HUES48 (cell line): Measurements from ENCODE around the gene PTPRD.
"Not testable (repeated sequence)": the region's sequence is repeated elsewhere in the genome, so short reads cannot be mapped to it uniquely, and the experiment has no call there.

ENCODE experiments used
- H3K27ac ChIP-seq: one replicate; pipeline ENCODE4 v1.7.0; 2013; ENCODE audit warnings: low read depth, low read length, inconsistent platforms
- H3K27me3 ChIP-seq: 2 replicates; pipeline ENCODE4 v1.6.1; 2013; ENCODE audit warnings: mild to moderate bottlenecking, low read length; ENCODE audit not compliant: control insufficient read depth, insufficient read depth
- H3K36me3 ChIP-seq: 2 replicates; pipeline ENCODE4 v1.6.1; 2013; ENCODE audit warnings: low read length; ENCODE audit not compliant: control insufficient read depth, insufficient read depth
- H3K4me1 ChIP-seq: 2 replicates; pipeline ENCODE4 v1.6.1; 2013; ENCODE audit warnings: mild to moderate bottlenecking, low read length; ENCODE audit not compliant: control insufficient read depth, insufficient read depth
- H3K4me3 ChIP-seq: 2 replicates; pipeline ENCODE4 v1.5.1; 2013; ENCODE audit warnings: mild to moderate bottlenecking, low read depth, low read length
- H3K9ac ChIP-seq: 2 replicates; pipeline ENCODE4 v1.6.1; 2013; ENCODE audit warnings: mild to moderate bottlenecking, low read depth, low read length, moderate library complexity
- H3K9me3 ChIP-seq: 2 replicates; pipeline ENCODE4 v1.6.1; 2013; ENCODE audit warnings: low read length; ENCODE audit not compliant: control insufficient read depth, insufficient read depth

Gene PTPRD

DNA sequence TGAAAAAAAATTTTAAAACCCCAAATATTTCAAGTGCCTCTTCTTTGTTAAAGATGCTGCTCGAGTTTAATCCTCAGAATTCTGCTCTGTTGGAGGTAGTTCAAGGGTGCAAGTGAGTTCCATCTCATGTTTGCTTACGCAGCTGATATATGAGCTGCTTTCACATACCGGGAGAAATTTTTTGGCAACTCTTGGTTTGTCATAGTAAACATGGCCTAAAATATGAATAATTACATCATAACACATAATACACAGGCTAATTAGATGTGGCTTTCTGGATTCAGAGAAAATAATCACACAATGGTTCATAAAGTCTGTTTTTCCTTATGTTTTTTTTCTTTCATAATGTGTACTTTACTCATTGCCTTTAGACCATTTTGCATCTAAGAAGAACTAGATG lies 1134.1 kb downstream of the PTPRD start:
- Histone ChIP-seq H3K36me3 (no peaks in the 10 kb centered on the region), H3K9me3 (no peaks in the 10 kb centered on the region), H3K4me3 (no peak overlapping the region), H3K4me1 (no peaks in the 10 kb centered on the region), H3K27ac (no peak overlapping the region), H3K27me3 (no peaks in the 10 kb centered on the region), H3K9ac (no peak overlapping the region)

DNA sequence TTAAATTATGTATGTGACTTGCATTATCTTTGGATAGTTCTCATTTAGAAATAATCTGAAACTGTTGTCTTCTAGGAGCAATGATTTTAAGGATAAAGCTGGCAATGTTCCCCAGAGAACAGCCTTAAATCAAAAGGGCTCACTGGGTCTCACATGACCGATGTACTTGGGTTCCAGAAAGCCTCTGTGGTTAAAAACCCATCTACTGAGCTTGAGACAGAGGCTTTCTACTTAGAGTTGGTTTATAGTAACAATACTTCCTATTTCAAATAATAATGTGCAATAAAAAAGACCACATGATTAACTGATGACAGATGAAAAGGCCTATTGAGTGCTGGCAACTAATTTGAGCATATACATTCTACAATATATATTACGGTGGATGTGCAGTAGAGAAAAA lies 1143.5 kb downstream of the PTPRD start:
- Histone ChIP-seq H3K36me3 (no peaks in the 10 kb centered on the region), H3K9ac (no peak overlapping the region), H3K9me3 (no peaks in the 10 kb centered on the region), H3K4me3 (no peak overlapping the region), H3K27ac (no peak overlapping the region), H3K4me1 (no peaks in the 10 kb centered on the region), H3K27me3 (no peaks in the 10 kb centered on the region)

GRCh38 chr9:9441874-9442273 lies 1170.9 kb downstream of the PTPRD start:
- not testable (repeated sequence) for H3K4me1 ChIP-seq, H3K4me3 ChIP-seq, H3K9ac ChIP-seq, H3K9me3 ChIP-seq, H3K36me3 ChIP-seq, H3K27me3 ChIP-seq, H3K27ac ChIP-seq

GRCh38 chr9:9437641-9438040 lies 1175.2 kb downstream of the PTPRD start:
- H3K27ac ChIP-seq = no peak overlapping the region
- H3K4me1 ChIP-seq = 0 out of 2 replicates have a peak, but pooled peaks cover 7% of the 10 kb centered on the region
- H3K36me3 ChIP-seq = no peaks in the 10 kb centered on the region
- no peaks in the 10 kb centered on the region for H3K27me3 ChIP-seq
- H3K4me3 ChIP-seq = no peak overlapping the region
- H3K9me3 ChIP-seq = no peaks in the 10 kb centered on the region
- H3K9ac ChIP-seq = no peak overlapping the region

- not testable (repeated sequence) for H3K36me3 ChIP-seq, H3K9ac ChIP-seq, H3K9me3 ChIP-seq, H3K27me3 ChIP-seq, H3K4me1 ChIP-seq, H3K27ac ChIP-seq, H3K4me3 ChIP-seq
These were observed 1186.3 kb downstream of the PTPRD start for GRCh38 chr9:9426454-9426853.

DNA sequence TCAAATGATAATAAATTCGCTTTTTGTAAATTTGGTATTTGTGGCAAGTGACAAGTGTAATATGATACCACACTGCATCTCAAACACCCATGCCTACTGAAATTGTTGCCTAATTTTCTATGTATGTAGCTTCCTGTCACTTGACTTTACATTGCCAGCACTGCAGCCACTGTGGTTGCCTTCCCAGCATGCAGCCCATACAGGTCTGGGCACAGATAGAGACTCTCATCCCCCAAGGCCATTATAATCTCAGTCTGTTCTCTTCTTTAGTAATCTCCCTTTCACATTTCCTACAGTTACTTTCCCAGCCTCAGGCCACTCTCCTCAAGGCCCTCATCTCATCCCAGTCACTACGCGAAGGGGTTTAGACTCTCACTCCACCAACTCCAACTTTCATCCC lies 1200.6 kb downstream of the PTPRD start:
- Histone ChIP-seq H3K4me3 (no peak overlapping the region), H3K27me3 (no peaks in the 10 kb centered on the region), H3K9ac (no peak overlapping the region), H3K9me3 (peaks cover 9% of the 10 kb centered on the region), H3K36me3 (no peaks in the 10 kb centered on the region), H3K4me1 (0 out of 2 replicates have a peak, but pooled peaks cover 6% of the 10 kb centered on the region), H3K27ac (no peak overlapping the region)

- Histone ChIP-seq H3K4me1 (peaks cover 15% of the 10 kb centered on the region), H3K27ac (no peak overlapping the region), H3K4me3 (no peak overlapping the region), H3K9me3 (peaks cover 13% of the 10 kb centered on the region), H3K9ac (no peak overlapping the region), H3K27me3 (no peaks in the 10 kb centered on the region), H3K36me3 (no peaks in the 10 kb centered on the region)
These were observed 1202.1 kb downstream of the PTPRD start for GRCh38 chr9:9410736-9411135.

GRCh38 chr9:9399982-9400381 lies 1212.8 kb downstream of the PTPRD start:
- Histone ChIP-seq H3K4me1 (peaks cover 11% of the 10 kb centered on the region; the same call in 1 of the 2 replicates), H3K36me3 (no peaks in the 10 kb centered on the region), H3K27ac (no peak overlapping the region), H3K9ac (no peak overlapping the region), H3K4me3 (no peak overlapping the region), H3K9me3 (peaks cover 4% of the 10 kb centered on the region; the same call in 1 of the 2 replicates), H3K27me3 (no peaks in the 10 kb centered on the region)

- H3K27ac ChIP-seq = no peak overlapping the region
- peaks cover 11% of the 10 kb centered on the region; the same call in 1 of the 2 replicates for H3K4me1 ChIP-seq
- no peaks in the 10 kb centered on the region for H3K27me3 ChIP-seq
These were observed 1216.3 kb downstream of the PTPRD start for GRCh38 chr9:9396518-9396917.

DNA sequence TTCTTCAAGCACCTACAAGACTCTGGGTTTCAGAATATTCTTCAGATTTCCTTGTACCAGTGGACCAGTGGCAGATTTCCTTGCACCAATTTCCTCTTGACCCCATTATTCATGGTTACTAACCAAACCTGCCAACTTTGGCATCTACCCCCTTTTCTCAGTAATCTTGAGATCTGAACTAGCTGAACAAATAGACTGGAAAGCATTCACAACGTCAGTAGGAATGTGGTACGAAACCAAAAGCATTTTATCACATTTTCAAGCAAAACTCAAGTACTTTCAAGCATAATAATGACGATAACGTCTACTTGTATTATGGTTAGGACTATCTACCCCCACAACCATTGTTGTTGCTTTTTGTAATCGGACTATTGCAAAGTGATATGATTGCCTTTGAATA lies 1217.3 kb downstream of the PTPRD start:
- H3K27me3 ChIP-seq = no peaks in the 10 kb centered on the region
- H3K9ac ChIP-seq = no peak overlapping the region
- H3K36me3 ChIP-seq = no peaks in the 10 kb centered on the region
- H3K9me3 ChIP-seq = no peaks in the 10 kb centered on the region
- no peak overlapping the region for H3K27ac ChIP-seq
- H3K4me1 ChIP-seq = peaks cover 4% of the 10 kb centered on the region; the same call in 1 of the 2 replicates
- no peak overlapping the region for H3K4me3 ChIP-seq

More at GRCh38 chr9:9396518-9396917, 1216.3 kb downstream of the PTPRD start:
- H3K9me3 ChIP-seq = no peaks in the 10 kb centered on the region
- no peak overlapping the region for H3K9ac ChIP-seq
- H3K4me3 ChIP-seq = no peak overlapping the region
- no peaks in the 10 kb centered on the region for H3K36me3 ChIP-seq

DNA sequence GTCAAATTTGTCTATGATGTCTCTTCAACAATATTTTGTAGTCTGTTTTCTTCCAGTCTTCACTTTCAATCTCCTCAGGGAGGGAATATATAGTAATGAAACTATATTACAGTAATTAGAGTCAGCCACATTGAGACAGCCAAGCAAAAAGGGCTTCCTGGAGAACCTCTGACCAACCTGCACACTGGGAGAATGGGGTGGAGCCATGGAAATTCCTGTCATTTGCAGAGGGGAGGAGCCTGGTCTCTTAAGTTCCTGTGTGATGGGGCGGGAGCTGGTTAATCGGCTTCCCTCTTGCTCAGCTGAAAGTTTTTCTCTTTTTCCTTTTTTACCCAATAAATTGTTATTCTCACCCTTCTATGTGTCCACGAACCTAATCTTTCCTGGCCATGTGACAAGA lies 1220.0 kb downstream of the PTPRD start:
- H3K4me3 ChIP-seq = no peak overlapping the region
- H3K27ac ChIP-seq = no peak overlapping the region
- no peaks in the 10 kb centered on the region for H3K9me3 ChIP-seq
- no peaks in the 10 kb centered on the region for H3K27me3 ChIP-seq
- no peak overlapping the region for H3K9ac ChIP-seq
- no peaks in the 10 kb centered on the region for H3K4me1 ChIP-seq
- no peaks in the 10 kb centered on the region for H3K36me3 ChIP-seq

GRCh38 chr9:9389904-9390303 lies 1222.9 kb downstream of the PTPRD start:
- no peaks in the 10 kb centered on the region for H3K36me3 ChIP-seq
- H3K4me3 ChIP-seq = no peak overlapping the region
- no peak overlapping the region for H3K9ac ChIP-seq
- H3K4me1 ChIP-seq = no peaks in the 10 kb centered on the region
- H3K9me3 ChIP-seq = no peaks in the 10 kb centered on the region
- H3K27ac ChIP-seq = no peak overlapping the region
- H3K27me3 ChIP-seq = no peaks in the 10 kb centered on the region
